GM08714 (cell line): ENCODE data around the gene IFIT1B.

ENCODE experiments used
- H3K4me3 ChIP-seq: fragments of 200-500 bp; sonication (Bioruptor generic); 2 replicates; pipeline ENCODE4 v1.5.1; 2014; ENCODE audit warnings: mild to moderate bottlenecking, low read length, inconsistent platforms
- ZNF274 ChIP-seq: IDR thresholded peaks from 2 replicates; pipeline ENCODE4 v1.6.1; 2012; ENCODE audit warnings: mild to moderate bottlenecking, low read depth, low read length

IFIT1B gene, protein sequence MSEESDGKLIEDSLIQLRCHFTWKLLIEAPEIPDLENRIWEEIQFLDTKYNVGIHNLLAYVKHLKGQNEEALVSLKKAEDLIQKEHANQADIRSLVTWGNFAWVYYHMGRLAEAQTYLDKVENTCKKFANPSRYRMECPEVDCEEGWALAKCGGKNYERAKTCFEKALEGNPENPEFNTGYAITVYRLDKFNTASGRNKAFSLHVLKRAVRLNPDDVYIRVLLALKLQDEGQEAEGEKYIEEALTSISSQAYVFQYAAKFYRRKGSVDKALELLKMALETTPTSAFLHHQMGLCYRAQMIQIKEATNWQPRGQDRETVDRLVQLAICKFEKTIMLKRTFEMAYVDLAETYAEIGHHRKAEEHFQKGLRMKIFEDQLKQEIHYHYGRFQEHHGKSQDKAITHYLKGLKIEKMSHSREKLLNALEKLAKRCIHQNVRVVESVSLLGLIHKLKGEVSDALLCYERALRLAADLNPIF

DNA sequence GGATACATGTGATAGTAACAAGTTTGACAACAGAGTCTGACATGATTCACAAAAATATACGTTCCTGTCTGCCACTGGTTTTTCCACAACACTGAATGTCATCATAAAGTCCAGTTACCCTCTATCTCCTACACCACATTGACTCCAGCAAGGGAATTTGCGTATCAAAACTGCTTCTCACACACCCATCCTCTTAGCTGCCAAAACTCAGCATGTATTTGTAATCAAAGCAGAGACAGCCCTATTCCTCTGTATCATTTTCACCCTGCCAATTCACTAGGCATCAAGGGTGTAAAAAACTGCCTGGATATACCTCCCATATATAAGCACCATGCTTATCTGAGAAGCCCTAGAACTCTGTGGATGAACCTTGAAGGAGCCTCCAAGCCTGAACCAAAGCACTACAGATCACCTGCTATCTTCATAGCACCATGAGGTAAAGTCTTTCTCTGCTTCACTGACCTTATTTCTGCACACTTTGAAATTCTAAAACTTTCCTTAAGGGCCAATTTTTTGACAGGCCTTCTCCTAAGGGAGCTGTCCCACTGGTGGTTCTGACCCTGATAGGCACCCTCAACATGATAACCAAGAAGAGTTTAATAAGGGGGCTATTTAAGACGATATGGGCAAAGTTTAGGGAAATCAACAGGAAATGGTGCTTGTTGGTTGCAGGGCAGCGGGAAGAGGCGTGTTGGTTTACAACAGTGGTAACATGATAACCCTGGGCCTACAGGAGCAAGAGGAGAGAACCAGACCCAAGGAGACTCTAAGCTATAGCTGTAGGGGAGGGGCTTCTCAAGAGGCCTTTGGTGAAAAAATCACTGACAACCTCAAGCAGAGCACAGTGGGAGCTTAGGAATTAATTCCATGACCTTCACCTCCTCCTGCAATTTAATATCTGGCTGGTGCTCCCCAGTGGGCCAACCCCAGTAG lies at the start of gene IFIT1B:
Gene IFIT1B, plus strand, starts transcription at position 352 of the 933 bp plus-strand sequence. Its CDS starts 80 bp downstream, at position 432.
- TF ChIP-seq ZNF274: no peak
- no peak within 1 kb of the TSS for H3K4me3 ChIP-seq

DNA sequence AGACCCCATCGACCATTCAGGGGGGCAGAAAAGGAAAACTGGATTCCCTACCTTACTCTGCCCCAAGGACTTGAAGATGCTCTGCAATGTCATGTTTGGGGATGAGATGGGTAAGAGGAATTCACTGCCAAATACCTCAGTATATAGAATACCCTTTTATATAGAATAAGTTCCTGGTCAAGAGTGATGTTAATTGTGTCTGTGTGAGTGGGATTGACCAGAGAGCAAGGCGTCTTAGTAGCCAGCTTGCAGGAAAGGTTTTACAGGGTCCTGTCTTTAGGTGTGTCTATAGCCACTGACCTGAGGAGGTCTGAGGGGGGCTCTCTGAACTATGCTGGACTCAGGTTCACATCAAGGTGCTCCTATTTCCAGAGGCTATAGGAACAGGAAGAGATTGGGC lies 48.7 kb upstream of the IFIT1B start:
- H3K4me3 ChIP-seq: peak overlapping the region; percentile 98
- no peak for TF ChIP-seq ZNF274

DNA sequence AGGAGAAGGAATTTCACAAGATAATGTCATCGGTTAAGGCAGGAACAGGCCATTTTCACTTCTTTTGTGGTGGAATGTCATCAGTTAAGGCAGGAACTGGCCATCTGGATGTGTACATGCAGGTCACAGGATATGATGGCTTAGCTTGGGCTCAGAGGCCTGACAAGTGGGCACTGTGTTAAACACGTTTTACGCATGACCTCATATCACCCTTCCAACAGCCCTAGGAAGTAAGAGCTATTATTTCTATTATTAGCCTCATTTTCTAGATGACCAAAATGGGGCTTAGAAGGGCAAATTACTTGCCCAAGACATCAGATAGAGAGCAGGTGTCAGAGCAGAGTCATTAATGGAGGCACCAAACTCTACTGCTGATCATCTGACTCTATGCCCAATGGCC lies 47.8 kb upstream of the IFIT1B start:
- peak overlapping the region; percentile 98; the same call in 1 of the 2 replicates for H3K4me3 ChIP-seq

DNA sequence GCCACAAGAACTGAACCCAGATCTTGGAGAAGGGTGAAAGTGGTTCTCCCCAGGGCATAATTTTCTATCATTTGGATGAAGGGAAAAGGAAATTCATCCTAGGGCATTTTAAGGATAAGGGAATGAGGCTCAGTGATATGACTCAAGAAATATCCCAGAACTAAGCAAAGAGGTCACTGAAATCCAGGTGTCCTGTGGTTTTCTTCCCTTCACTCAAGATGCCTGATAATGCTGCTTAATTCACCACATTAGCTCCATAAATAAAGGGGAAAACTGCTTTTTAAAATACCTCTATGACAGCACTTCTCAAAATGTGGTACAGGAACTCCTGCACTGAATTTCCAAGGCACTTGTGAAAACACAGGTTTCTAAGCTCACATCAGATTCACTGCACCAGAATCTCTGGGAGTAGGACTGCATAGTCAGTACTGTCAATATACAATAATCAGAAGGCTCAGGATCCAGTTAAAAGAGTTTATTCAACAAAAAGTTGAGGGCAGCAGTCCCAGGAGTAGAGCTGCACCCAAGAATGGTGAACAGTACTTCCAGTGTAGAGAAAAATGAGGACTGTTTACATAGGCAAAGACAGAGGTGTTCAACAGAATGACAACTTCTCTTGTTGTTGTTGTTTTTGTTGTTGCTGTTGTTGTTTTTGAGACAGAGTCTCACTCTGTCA lies 47.2 kb upstream of the IFIT1B start:
- TF ChIP-seq ZNF274: no peak
- peak overlapping the region; percentile 98; the same call in 1 of the 2 replicates for H3K4me3 ChIP-seq

DNA sequence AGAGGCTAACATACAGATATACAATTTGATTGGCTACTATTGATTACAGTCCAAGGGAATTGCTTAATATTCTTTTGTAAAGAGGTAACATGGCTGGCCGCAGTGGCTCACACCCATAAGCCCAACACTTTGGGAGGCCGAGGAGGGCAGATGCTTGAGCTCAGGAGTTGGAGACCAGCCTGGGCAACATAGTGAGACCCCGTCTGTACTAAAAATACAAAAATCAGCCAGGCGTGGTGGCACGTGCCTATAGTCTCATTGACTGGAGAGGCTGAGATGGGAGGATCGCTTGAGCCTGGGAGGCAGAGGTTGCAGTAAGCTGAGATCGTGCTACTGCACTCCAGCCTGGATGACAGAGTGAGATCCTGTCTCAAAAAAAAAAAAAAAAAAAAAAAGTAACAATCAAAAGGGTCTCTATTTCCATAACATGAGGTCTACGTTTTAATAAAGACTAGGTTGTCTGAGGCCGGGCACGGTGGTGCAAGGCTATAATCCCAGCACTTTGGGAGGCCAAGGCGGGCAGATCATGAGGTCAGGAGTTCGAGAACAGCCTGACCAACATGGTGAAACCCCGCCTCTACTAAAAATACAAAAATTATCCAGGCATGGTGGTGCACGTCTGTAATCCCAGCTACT lies 46.3 kb upstream of the IFIT1B start:
- H3K4me3 ChIP-seq: peak overlapping the region; percentile 92; the same call in 1 of the 2 replicates

DNA sequence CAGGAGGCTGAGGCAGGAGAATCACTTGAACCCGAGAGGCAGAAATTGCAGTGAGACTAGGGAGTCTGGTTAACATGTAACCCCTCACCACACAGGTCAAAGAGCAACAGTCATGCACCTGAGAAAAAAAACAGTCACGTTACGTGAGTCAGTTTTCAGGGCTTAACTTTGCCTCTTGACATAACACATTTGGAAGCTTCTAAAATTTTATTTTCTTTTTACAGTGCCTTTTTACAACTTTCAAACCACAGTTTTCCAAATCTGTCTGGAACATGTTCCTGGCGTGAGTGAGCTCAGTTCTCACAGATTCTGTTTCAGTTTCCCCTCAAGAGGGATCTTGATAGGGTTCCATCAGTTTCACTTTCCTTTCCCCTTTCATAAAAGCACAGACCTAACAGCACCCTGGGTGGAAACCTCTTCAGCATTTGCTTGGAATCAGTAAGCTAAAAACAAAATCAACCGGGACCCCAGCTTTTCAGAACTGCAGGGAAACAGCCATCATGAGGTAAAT lies 45.7 kb upstream of the IFIT1B start:
- peak overlapping the region; percentile 92 for H3K4me3 ChIP-seq
- no peak for TF ChIP-seq ZNF274

DNA sequence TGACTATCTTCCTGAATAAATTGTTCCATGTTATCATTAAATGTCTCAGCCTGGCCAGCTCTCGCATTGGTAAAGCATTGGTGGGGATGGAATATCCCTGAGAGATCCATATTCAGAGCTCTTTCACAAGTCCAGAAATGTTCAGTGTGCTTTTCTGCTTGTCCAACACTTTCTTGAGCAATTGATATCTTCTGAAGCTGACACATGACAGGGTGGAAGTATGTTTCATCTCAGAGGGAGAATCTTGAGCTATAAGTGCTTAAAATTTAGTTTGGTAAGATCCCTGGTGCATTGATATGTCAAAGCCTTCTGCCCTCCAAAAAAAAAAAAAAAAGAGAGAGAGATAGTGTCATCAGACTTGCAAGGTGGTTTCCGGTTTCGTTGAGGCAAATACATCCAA lies 42.6 kb upstream of the IFIT1B start:
- peak overlapping the region; percentile 2 for H3K4me3 ChIP-seq
- no peak for TF ChIP-seq ZNF274

DNA sequence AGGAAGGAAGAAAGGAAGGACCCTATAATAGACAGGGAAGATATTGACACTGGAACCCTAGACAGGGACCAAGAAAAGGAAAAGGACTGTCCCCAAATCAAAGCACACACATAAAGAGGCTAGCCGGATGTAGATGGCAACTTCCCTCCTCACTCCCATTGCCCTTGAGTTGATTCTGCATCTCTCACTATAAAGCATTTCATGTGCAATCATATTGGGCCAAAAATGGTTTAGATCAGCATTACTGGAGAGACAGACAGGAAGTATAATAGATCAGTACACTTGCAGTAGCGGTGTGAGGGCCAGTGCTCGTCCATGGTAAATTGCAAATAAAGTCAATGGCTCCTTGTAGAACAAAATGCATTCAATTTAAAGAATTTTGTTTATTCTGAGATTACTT lies 41.6 kb upstream of the IFIT1B start:
- H3K4me3 ChIP-seq: no peak overlapping the region
- TF ChIP-seq ZNF274: no peak

DNA sequence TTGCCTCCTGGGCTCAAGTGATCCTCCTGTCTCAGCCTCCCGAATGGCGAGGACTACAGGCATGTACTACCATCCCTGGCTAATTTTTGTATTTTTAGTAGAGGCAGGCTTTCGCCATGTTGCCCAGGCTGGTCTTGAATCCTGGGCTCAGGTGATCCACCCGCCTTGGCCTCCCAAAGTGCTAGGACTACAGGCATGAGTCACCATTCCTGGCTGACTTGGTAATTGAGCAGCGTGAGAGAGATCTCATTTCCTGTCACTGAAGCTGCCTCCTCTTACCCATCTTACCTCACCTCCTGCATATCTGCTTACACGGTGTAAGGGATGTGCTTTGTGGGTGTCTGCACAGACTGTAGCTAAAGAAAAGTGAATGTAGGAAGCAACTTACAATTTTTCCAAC lies 40.4 kb upstream of the IFIT1B start:
- no peak overlapping the region for H3K4me3 ChIP-seq
- no peak for TF ChIP-seq ZNF274

DNA sequence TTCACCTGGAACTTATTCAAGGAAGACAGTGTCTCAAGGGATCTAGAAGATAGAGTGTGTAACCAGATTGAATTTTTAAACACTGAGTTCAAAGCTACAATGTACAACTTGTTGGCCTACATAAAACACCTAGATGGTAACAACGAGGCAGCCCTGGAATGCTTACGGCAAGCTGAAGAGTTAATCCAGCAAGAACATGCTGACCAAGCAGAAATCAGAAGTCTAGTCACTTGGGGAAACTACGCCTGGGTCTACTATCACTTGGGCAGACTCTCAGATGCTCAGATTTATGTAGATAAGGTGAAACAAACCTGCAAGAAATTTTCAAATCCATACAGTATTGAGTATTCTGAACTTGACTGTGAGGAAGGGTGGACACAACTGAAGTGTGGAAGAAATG lies 39.1 kb upstream of the IFIT1B start:
- TF ChIP-seq ZNF274: no peak
- no peak overlapping the region for H3K4me3 ChIP-seq

DNA sequence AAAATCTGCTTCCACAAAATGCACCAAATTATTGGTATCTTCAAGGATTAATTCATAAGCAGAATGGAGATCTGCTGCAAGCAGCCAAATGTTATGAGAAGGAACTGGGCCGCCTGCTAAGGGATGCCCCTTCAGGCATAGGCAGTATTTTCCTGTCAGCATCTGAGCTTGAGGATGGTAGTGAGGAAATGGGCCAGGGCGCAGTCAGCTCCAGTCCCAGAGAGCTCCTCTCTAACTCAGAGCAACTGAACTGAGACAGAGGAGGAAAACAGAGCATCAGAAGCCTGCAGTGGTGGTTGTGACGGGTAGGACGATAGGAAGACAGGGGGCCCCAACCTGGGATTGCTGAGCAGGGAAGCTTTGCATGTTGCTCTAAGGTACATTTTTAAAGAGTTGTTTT lies 38.0 kb upstream of the IFIT1B start:
- no peak overlapping the region for H3K4me3 ChIP-seq
- TF ChIP-seq ZNF274: no peak

DNA sequence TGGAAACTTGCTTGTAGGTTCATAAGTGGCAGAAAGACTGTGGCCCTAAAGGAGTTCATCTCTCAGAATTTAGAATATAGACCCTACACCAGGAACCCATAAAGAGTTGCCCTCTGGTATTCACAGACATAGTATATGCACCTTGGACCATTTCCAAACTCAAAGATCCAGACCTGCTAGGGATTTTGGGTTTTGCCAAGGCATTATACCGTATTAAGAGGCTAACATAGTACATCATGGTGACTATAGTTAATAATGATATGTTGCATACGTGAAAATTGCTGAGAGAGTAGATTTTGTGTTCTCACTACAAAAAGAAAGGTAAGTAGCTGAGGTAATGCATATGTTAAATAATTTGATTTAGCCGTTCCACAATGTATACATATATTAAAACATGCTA lies 36.2 kb upstream of the IFIT1B start:
- TF ChIP-seq ZNF274: no peak
- H3K4me3 ChIP-seq: no peak overlapping the region

DNA sequence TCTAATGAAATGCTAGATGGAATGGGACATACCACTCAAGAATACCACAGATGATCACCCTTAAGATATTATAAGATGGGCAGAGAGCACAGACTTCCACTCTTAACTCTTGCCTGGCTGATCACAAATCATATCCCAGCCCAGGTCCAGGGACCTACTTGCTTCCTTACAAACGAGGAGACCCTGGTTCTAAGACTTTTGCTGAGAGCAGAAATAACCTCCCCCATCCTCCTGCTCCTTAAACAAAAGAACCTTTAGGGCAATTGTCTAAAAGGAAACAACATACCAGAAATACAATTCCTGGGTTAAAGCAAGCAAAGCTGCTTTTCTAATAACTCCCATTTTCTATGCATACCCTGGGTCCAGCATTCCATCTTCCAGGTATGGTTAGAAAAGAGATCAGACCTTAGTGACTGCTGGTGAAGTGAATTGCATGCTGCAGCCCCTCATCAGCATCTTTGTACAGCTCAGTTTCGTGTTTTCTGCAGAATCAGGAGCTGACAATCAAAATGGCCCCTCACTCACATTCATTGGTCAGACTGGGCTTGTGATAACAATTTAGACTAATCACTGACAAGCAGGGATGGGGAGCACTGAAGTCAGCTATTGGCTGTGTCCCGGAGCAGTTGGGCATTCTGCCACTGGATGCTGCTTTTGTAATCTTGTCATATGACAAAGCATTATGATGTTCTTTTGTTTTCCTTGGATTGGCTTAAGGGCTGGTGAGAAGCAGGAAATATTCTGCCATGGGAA lies 35.5 kb upstream of the IFIT1B start:
- no peak overlapping the region for H3K4me3 ChIP-seq
- no peak for TF ChIP-seq ZNF274
